ENCODE results near the gene ZXDC. TPM values are rescaled to one million over a fixed set of nuclear protein-coding genes. Genes with fewer than 3 reads are reported as not detected.

Gene ZXDC
- total RNA-seq, 2 experiments from 2014 or later = 34.7 to 34.9 TPM

DNA sequence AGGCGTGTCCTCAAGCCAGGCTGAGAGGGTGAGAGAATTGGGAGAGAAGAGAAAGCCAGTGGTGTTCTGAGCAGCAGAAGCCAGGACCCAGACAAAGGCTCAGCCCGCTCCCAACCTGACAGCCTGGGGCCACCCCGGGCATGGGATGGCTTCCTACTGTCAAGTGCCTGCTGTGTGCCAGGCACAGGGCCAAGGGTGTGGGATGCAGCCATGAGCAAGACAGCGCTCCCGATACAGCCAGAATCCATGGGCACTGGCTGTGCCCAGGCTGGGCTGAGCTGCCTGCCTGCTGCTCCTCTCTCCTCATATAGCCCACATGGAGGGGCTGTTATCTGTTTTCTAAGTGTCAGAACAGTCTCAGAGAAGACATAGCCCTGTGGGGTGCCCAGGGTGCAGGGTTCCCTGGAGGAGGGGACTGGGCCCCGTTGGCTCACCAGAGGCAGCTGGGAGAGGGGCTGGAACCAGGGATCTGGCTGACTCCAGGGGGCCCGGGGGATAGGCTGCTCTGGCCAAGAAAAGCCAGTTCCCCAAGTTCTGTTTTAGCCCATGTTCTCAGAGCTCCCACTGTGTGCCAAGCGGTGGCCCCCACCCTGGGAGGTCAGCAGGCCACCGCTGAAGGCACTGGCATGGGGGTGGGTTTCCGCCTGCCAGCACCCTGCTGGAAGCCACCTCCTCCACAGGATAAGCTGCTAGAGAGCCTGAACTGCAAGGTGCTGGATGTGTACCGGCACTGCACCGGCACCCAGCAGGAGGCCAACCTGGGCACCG, 42.0 kb downstream of the ZXDC start:
- DNase-seq = no peak
- no peak for ATAC-seq (ENCODE audit: low read depth)
- Mint-ChIP-seq H3K4me1 (no peaks in the 10 kb centered on the region), H3K36me3 (peaks cover 6% of the 10 kb centered on the region), H3K27me3 (no peaks in the 10 kb centered on the region), H3K9me3 (peaks cover 2% of the 10 kb centered on the region), H3K4me3 (no peak overlapping the region), H3K27ac (no peak overlapping the region)
- POLR2A ChIA-PET = no interaction called here

DNA sequence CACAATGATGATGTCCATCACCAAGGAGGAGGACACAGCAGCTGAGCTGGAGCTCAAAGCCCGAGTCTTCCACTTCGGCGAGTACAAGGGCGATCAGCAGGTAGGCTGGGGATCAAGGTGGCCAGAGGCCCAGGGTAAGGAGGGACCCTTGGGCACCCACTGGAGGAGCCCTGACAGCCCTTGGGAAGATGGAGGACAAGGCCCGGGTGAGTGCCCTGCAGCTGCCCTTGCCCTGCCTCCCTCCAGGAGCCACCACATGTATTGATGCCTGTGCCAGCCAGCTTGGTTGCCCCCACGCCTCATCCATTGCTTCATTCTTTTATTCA, 42.6 kb downstream of the ZXDC start:
- Mint-ChIP-seq H3K27me3 (no peaks in the 10 kb centered on the region), H3K36me3 (peaks cover 6% of the 10 kb centered on the region), H3K9me3 (peaks cover 2% of the 10 kb centered on the region), H3K4me1 (no peaks in the 10 kb centered on the region), H3K27ac (no peak overlapping the region), H3K4me3 (no peak overlapping the region)
- DNase-seq (no peak), ATAC-seq (ENCODE audit: low read depth) (no peak)
- POLR2A ChIA-PET = no interaction called here

DNA sequence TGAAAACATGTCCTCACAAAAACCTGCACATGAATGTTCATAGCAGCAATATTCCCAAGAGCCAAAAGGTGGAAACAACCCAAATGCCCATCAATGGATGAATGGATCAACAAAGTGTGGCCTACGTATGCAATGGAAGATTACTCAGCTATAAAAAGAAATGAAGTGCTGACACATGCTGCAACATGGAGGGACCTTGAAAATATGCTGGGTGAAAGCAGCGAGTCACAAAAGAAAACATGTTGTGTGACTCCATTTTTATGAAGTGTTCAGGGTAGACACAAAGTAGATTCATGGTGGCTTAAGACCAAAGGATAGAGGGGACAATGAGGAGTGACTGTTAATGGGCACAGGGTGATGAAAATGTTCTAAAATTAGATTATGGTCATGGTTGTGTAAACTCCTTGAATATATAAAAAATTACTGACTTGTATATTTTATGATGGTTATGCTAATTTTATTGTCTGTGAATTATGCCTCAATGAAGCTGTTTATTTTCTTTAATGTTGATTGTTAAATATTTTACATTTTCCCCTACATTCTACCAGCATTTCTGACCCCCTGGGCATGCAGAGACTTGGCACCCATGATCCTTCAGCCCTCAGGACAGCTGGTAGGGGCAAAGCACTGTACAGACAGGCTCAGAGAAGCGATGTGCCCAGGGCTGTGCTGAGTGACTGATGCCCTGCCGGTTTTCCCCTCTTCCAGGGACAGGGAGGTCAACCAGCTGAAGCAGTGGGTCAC, 43.2 kb downstream of the ZXDC start:
- ATAC-seq (ENCODE audit: low read depth) (no peak), DNase-seq (no peak)
- H3K36me3 Mint-ChIP-seq = peaks cover 6% of the 10 kb centered on the region
- POLR2A ChIA-PET = no interaction called here
- H3K27me3 Mint-ChIP-seq = no peaks in the 10 kb centered on the region
- H3K9me3 Mint-ChIP-seq = peaks cover 4% of the 10 kb centered on the region
- no peak overlapping the region for H3K4me3 Mint-ChIP-seq
- H3K4me1 Mint-ChIP-seq = no peaks in the 10 kb centered on the region
- H3K27ac Mint-ChIP-seq = no peak overlapping the region

DNA sequence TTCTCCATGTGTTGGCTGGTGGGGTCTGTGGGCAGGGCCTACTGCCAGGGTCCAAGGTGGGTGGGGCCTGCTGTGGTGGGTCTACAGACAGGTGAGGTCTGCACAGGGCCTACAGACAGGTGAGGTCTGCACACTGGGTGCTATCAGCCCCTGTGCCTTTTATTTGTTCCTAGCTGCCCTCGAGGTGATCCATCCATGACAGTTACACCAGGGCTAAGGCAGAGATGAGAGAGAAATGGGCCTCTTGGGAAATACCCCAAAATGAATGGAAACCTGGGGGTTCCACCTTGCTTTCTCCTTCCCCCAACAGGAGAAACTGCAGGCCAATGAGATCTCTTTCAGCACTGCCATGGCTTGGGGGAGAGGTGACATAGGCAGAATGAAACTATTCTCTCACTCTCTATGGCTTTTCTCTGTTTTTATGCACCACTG, 44.6 kb downstream of the ZXDC start:
- ATAC-seq (ENCODE audit: low read depth) (no peak), DNase-seq (no peak)

DNA sequence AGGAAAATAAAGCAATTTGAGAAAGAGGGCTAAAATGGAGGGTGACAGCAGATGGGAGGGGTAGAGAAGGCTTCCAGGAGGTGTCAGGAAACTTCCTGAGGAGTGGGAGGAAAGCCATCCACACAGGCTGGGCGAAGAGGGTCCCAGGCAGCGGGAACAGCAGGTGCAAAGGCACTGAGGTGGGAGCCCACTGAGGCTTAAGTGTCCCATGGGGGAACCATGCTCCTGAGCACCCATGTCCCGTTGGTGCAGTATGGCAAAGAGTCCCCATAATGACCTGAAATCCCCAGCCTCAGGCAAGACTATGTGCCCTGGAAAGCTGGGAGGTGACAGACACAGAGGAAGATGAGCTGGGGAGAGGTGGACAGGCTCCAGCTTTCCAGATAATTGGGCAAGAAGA, 50.9 kb downstream of the ZXDC start:
- ATAC-seq (ENCODE audit: low read depth) (no peak), DNase-seq (no peak)
- peaks cover 11% of the 10 kb centered on the region for H3K9me3 Mint-ChIP-seq
- no peak overlapping the region for H3K4me3 Mint-ChIP-seq
- no peak overlapping the region for H3K27ac Mint-ChIP-seq
- POLR2A ChIA-PET = no interaction called here
- H3K36me3 Mint-ChIP-seq = no peaks in the 10 kb centered on the region
- no peaks in the 10 kb centered on the region for H3K27me3 Mint-ChIP-seq
- peaks cover 5% of the 10 kb centered on the region for H3K4me1 Mint-ChIP-seq

More for the DNA sequence above, 44.6 kb downstream of the ZXDC start:
- H3K4me1 Mint-ChIP-seq = no peaks in the 10 kb centered on the region
- peaks cover 5% of the 10 kb centered on the region for H3K9me3 Mint-ChIP-seq
- H3K36me3 Mint-ChIP-seq = peaks cover 6% of the 10 kb centered on the region
- no peak overlapping the region for H3K27ac Mint-ChIP-seq
- POLR2A ChIA-PET = no interaction called here
- no peaks in the 10 kb centered on the region for H3K27me3 Mint-ChIP-seq
- H3K4me3 Mint-ChIP-seq = no peak overlapping the region

DNA sequence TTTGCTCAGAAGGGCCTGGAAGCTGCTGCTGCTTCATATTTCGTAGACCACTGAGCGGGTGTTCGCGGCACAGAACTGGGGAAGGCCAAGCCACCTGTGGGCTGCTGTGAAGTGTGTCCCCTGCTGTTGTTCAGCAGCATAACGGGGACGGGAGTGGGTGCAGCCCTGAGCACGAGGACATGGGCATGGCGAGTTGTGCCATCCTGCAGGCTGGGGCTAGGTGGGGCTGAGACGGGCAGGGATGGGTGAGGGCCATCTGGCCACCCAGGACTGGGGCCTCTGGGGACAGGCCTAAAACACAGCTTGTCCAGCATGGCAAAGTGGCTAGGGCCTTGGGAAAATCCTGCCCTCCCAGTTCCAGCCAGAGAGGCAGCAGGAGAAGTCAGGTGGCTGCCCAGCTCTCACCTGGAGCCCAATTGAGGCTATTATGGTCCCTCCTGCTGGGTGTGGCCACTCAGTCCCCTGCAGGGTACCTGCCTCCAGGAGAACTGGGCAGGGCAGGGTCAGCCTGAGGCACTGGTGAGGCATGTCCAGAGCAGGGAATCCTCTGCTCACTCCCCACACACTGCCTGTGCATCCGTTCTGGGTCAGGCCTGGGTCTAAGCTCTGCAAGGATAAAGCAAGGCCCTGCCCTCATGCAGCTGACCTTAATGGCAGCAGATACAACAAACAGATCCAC, 51.5 kb downstream of the ZXDC start:
- POLR2A ChIA-PET = no interaction called here
- no peak for ATAC-seq (ENCODE audit: low read depth)

DNA sequence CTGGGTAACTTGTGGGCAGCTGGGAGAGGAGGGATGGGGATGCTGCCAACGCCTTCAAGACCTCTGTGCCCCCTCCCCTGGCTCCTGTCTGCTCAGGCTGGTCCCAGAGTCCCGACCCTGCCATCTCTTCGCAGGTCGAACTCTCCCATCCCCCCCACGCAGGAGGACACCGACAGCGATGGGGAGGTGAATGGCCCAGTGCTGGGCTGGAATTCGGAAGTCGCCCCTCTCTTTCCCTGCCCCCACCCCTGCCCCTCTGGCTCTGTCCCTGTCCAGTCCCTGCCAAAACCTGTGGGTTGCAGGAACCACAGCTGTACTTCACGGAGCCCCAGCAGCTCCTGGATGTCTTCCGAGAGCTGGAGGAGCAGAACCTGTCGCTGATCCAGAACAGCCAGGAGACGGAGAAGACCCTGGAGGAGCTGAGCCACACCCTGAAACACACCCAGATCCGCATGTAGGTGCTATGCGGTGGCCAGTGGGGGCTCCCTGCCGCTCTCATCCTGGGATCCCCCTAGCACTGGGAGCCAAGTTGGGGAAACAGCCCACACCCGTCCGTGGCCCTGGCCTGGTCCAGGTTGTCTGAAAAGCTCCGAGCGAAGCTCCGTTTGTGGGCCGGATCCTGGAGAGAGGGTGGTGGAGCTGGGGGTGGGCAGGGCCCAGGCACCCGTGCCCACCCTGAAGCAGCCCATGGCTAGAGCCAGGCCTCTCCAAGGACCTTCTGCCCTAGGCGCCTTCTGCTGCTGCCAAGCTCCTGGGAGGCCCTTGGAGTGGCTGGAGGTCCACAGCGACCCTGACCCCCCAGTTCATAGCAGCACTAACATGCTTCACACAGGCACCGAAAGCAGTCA, 52.3 kb downstream of the ZXDC start:
- Mint-ChIP-seq H3K4me1 (peaks cover 5% of the 10 kb centered on the region), H3K27ac (no peak overlapping the region), H3K27me3 (no peaks in the 10 kb centered on the region), H3K36me3 (no peaks in the 10 kb centered on the region), H3K4me3 (no peak overlapping the region), H3K9me3 (peaks cover 11% of the 10 kb centered on the region)
- POLR2A ChIA-PET = no interaction called here
- no peak for ATAC-seq (ENCODE audit: low read depth)
- DNase-seq = no peak

More for the DNA sequence above, 51.5 kb downstream of the ZXDC start:
- H3K4me3 Mint-ChIP-seq = no peak overlapping the region
- no peak overlapping the region for H3K27ac Mint-ChIP-seq
- peaks cover 5% of the 10 kb centered on the region for H3K4me1 Mint-ChIP-seq
- H3K36me3 Mint-ChIP-seq = no peaks in the 10 kb centered on the region
- peaks cover 11% of the 10 kb centered on the region for H3K9me3 Mint-ChIP-seq
- H3K27me3 Mint-ChIP-seq = no peaks in the 10 kb centered on the region
- no peak for DNase-seq

DNA sequence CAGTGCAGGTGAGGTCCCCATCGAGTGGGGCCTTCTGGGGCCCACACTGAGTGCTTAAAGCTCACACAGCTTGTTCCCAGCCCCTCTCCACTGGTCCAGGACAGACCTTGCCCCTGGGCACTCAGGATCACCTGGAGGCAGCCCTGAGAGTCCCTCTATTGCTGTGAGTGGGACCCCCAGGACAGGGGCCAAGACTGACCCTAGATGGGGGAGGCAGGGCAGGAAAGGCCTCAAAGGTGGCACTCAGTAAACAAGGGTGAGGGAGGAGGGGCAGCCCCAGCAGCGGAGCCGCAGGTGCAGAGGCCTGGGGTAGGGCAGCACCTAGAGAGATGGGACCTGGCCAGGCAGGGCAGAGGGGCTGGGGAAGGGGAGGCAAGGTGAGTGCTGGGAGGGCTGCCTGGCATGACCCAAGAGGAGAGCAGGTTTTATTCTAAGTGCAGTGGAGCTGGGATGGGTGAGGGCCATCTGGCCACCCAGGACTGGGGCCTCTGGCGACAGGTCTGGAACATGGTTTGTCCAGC, 53.1 kb downstream of the ZXDC start:
- no peaks in the 10 kb centered on the region for H3K27me3 Mint-ChIP-seq
- no peak overlapping the region for H3K27ac Mint-ChIP-seq
- no peaks in the 10 kb centered on the region for H3K36me3 Mint-ChIP-seq
- H3K4me1 Mint-ChIP-seq = peaks cover 5% of the 10 kb centered on the region
- H3K4me3 Mint-ChIP-seq = no peak overlapping the region
- H3K9me3 Mint-ChIP-seq = peaks cover 10% of the 10 kb centered on the region
- DNase-seq = no peak
- ATAC-seq (ENCODE audit: low read depth) = no peak
- POLR2A ChIA-PET = no interaction called here

DNA sequence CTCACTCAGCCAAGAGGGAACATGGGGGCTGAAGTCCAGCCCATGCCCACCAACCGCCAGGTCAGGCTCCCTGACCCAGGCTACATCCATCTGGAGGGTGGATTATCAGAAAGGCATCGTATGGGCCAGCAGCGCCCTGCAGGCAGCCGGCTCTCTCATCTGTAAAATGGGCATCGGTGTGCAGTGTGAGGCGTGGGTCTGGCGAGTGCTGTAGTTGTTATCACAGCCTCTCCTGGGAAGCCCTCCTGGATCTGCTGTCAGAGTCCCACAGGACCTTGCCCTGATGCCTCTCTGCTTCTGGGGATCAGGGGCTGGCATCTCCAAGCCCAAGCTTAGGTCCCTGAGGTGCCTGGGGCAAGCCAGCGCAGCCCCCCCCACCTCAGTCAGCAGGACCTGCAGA, 53.6 kb downstream of the ZXDC start:
- no peak for DNase-seq
- POLR2A ChIA-PET = no interaction called here
- H3K4me3 Mint-ChIP-seq = no peak overlapping the region

DNA sequence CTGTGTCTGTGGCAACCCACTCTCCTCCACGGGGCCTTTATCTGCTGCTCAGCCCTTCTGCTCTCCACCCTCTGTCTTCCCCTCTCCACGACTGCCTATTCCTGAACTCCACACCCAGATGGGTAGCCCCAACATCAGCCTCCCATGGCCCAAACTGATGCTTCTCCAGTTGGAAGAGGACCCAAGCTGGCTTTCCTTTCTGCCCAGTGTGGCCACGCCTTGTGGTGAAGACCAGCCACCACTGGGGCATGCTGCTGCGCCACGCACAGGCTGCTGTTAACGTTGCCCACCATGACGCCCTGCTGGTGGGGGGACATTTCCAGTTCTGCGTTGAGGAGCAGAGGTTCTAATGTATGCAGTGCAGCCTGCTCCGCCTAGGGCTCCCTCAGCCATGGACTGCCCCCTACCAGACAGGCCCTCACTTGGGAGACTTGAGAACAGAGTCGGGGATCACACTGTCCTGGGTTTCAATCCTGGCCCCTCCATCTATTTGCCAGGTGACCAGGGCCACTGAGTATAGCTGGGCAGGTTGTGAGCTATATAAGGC, 54.0 kb downstream of the ZXDC start:
- Mint-ChIP-seq H3K4me1 (peaks cover 9% of the 10 kb centered on the region), H3K9me3 (peaks cover 7% of the 10 kb centered on the region), H3K27me3 (peaks cover 5% of the 10 kb centered on the region), H3K4me3 (no peak overlapping the region), H3K36me3 (no peaks in the 10 kb centered on the region), H3K27ac (no peak overlapping the region)
- DNase-seq = no peak
- POLR2A ChIA-PET = no interaction called here
- no peak for ATAC-seq (ENCODE audit: low read depth)

More for the DNA sequence above, 53.6 kb downstream of the ZXDC start:
- Mint-ChIP-seq H3K27ac (no peak overlapping the region), H3K36me3 (no peaks in the 10 kb centered on the region), H3K9me3 (peaks cover 7% of the 10 kb centered on the region), H3K27me3 (peaks cover under 1% of the 10 kb centered on the region), H3K4me1 (peaks cover 5% of the 10 kb centered on the region)
- no peak for ATAC-seq (ENCODE audit: low read depth)

DNA sequence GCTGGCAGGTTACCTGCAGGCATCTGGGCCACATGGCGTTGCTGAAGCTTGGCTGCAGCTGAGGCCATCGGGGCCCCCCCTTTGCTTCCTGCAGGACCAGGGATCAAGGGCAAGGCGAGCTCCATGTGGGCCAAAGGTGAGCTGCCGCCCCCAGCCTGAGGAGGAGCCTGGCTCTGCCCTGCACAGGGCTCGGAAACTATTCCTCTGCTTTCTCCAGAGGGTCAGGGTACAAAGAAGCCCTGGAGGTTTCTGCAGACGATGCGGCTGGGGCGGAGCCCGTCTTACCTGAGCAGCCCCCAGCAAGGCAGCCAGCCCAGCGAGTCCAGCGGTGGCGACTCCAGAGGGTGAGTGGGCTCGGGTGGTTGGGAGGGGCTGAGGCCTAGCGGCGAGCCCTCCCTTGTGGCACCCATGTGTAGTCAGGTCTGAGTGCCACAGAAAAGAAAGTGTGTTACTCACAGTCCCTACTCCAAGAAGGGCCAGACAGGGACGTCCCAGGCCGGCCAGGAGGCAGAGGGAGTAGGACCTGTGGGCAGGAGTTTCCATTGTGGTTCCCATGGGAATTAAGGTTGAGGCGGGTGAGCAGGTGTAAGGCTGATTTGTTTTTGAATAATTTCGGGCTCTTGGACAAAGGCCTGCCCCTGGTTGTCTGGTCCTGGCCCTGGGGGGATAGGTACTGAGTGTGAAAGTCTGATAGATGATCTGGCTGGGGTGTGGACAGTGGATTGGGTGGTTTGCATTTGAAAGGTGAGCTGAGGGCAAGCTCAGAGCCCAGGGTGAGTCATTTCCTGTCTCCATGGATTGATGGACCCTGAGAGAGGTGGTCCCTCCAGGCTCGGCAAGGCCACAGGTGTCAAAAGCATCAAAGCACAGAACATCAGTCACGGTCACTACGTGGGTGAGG, 55.6 kb downstream of the ZXDC start:
- POLR2A ChIA-PET = interaction anchor here (0.6 kb wide), 1 partner anchor 176 kb away, joined by 3 read pairs; no protein-coding TSS in a partner anchor
- H3K27ac Mint-ChIP-seq = no peak overlapping the region
- no peak for DNase-seq
- no peak overlapping the region for H3K4me3 Mint-ChIP-seq
- H3K36me3 Mint-ChIP-seq = no peaks in the 10 kb centered on the region
- H3K9me3 Mint-ChIP-seq = no peaks in the 10 kb centered on the region
- H3K4me1 Mint-ChIP-seq = peaks cover 9% of the 10 kb centered on the region
- H3K27me3 Mint-ChIP-seq = peaks cover 7% of the 10 kb centered on the region
- no peak for ATAC-seq (ENCODE audit: low read depth)

DNA sequence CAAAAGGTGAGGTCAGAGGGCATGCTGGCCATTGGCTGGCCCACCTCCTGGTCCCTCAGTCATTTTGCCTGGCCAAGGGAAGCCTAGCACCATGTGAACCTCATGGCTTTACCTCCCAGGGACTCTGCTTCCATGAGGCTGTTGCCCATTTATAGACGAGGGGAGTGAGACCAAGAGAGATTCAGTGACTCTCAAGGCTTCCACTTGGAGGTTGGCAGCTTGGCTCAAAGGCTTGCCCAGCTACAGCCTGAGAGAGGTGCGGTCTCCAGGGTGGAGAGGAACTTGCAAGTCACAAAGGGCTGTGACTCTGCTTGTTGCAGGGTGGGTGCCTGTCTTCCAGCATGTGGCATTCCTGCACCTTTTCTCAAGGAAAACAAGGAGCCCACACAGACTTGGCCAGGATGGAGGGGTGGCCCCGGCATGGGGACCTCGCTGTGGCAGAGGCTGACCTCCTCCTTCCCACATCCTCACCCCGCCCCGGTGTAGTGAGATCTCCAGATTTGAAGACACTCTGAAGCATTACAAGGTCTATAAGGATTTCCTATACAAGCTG, 56.5 kb downstream of the ZXDC start:
- POLR2A ChIA-PET = no interaction called here
- Mint-ChIP-seq H3K27me3 (peaks cover 10% of the 10 kb centered on the region), H3K4me3 (no peak overlapping the region), H3K9me3 (no peaks in the 10 kb centered on the region), H3K4me1 (peaks cover 9% of the 10 kb centered on the region), H3K36me3 (no peaks in the 10 kb centered on the region), H3K27ac (no peak overlapping the region)
- DNase-seq (no peak), ATAC-seq (ENCODE audit: low read depth) (no peak)

Measured in activated naive CD8-positive, alpha-beta T cell treated with anti-CD3 and anti-CD28 coated beads, Interleukin-2, amount 10 ng/mL, durations not matched to agents 7 days and 5 days (primary cell).